Activated effector memory CD4-positive, alpha-beta T cell treated with anti-CD3 and anti-CD28 coated beads, Interleukin-2, amount 50 U/mL, for 16 hours (primary cell): ENCODE results near the gene TIAM1.

ENCODE experiments used
- DNase-seq: peaks from one replicate; pipeline ENCODE4 v3.0.0-alpha.2; 2020

The TIAM1 gene

DNA sequence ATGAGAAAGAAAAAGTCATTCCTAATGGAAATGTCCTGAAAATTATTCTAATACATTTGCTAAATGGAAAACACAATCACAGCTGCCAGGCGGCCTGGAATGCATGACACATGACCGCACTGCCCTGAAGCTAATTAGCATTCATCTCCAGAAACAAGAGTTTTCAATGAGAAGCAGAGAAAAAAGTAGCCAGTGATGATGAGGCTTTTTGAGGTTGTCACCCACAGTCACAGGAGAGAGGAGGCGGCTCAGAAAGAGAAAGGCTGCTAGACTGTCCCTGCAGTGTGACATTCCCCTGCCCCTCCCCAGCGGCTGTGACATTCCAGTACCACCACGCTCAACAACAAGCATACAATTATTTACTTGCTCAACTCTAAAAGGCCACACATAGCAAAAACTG is 182.9 kb downstream of the TIAM1 start:
- peak; percentile 73 for DNase-seq

- DNase-seq = no peak
Measured at GRCh38 chr21:31159808-31160207, 184.3 kb downstream of the TIAM1 start.

DNA sequence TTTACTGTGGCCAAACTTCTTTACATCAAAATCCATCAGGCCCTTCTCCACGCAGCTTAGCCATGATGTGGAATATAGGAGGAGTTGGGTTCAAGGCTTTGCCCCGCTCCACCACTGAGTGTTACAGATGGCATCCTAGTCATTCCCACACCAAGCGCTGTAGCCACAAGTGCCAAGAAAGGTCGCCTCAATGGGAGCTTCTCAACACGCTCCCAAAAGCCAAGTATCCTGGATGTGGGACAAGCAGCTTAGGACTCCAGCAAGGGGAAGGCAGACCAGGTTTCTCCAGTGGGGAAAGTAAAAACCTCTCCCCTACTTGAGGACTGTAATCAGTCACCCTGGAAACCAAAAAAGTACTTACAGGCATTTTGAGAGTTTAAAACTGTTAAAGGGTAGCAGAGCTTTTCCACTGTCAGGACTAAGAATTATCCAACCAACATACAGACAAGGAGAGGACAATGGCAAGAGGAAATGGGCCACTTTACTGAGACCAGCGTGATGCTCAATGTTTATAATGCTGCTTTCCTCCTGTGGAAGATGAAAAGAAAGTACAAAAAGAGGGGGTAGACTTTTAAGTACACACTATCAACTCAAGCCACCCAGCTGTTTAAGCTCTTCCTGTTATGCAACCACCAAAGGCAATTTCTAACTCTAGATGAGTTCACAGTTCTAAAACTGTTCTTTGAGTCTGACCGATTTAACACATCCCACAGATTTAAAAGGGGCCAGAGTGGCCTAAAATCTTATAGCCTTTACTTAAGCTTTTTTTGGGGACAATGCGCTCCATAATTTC is 185.1 kb downstream of the TIAM1 start:
- no peak for DNase-seq

- DNase-seq = no peak
Measured at GRCh38 chr21:31157756-31158155, 186.3 kb downstream of the TIAM1 start.

DNA sequence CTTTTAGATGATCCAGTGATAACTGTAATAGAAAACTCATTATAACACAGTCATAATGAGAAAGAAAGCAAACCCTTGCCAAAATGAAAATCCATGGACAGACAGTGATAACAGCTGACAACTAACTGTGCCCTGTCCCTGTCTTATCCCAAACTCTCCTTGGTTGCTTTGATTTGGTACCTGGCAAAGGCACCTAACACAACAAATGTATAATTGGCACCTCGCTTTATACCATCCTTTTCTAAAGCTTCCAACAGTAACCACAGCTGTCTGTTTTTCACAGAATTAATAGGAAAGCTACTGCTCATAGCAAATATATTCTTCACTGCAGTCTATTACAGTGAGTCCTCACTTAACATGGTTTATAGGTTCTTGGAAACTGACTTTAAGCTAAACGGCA is 187.4 kb downstream of the TIAM1 start:
- no peak for DNase-seq

- DNase-seq = no peak
Measured at GRCh38 chr21:31156169-31156568, 187.9 kb downstream of the TIAM1 start.

GRCh38 chr21:31151156-31152045 is 192.7 kb downstream of the TIAM1 start:
- no peak for DNase-seq

DNA sequence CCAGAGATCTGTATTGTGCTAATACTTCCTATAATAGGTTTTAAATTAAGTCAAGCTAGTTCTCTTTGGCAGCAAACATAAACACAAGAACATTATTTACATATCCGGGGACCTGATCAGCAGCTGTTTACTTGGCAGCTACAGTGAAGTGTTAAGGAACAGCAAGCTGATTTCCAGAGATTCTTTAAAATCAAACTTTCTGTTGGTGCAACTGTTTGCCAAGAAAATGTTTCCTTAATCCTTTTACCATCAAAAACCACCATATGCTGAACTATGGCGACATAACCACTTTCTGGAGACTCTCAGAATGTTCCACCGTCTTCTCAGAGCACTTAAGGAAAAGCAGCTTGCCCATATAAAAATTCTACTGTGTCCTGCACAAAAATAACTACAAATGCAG is 198.8 kb downstream of the TIAM1 start:
- DNase-seq = no peak

GRCh38 chr21:31143036-31143435 is 201.0 kb downstream of the TIAM1 start:
- DNase-seq = no peak

DNA sequence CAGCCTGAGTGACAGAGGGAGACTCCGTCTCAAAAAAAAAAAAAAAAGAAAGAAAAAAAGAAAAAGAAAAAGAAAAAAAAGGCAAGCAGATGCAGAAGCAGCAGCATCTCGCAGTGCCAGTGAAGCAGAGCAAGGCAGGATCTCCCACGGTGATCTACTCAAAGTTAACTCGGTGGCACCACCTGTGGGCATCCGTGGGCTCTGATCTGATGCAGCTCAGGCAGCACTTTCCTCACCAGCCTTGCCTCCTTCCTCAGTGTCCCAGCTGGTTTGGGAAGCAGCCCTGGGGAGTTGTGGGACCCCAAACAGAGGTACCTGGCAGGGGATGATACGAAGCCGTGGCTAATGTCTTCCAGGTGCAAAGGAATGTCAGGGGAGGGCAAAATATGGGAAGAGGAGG is 201.5 kb downstream of the TIAM1 start:
- no peak for DNase-seq

GRCh38 chr21:31141389-31142000 is 202.6 kb downstream of the TIAM1 start:
- DNase-seq = no peak

DNA sequence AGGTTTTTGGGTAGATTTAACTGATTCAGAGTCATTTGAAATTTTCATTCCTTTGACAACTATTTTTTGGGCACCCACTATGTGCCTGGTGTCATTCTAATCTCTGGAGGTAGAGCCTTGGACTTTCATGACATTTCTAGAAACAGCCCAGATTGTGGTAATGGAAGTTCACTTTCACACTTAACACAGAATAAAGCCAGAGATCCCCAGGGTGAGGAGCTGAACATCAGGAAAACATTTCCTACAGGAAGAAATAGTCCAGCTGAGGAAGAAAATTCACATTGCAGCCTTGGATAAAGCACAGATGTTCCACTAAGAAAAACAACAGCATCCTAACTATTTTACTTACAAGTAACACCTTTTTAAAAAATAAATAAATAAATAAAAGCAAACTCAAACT is 203.4 kb downstream of the TIAM1 start:
- DNase-seq = no peak

- DNase-seq = no peak
Measured at GRCh38 chr21:31140025-31140424, 204.0 kb downstream of the TIAM1 start.

- DNase-seq = no peak
Measured at GRCh38 chr21:31137960-31138359, 206.1 kb downstream of the TIAM1 start.

GRCh38 chr21:31136891-31137290 is 207.2 kb downstream of the TIAM1 start:
- DNase-seq = no peak

DNA sequence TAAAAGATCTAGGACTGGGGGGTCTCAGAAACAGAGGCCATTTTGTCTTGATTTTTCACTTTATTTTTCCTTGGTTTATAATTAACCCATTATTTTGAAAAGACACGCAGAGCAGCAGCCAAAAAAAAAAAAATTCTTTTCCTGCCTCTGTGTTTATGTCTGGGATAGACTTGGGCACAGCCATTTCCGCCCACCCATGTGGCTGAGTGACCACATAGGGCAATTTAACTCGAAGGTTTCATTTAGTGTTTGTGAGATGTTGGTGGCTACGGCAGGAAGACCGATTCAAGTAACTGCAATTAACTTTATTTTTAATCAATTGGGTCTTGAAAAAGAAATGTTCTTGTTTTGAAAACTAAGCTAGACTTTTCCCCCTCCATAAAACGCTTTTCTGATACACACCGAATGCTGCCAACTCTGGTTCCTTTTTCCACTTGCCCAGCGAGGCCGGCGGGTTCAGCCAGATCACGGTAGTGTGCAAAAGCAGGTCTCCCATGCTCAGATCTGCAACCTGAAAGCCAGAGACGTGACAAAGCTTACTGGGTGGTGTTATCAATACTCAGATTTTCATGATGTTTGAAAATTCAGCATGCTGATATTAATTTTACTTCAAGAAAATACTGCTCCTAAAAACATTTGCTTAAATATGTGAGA is 208.4 kb downstream of the TIAM1 start:
- DNase-seq = no peak

GRCh38 chr21:31133243-31133830 is 210.7 kb downstream of the TIAM1 start:
- DNase-seq = no peak

DNA sequence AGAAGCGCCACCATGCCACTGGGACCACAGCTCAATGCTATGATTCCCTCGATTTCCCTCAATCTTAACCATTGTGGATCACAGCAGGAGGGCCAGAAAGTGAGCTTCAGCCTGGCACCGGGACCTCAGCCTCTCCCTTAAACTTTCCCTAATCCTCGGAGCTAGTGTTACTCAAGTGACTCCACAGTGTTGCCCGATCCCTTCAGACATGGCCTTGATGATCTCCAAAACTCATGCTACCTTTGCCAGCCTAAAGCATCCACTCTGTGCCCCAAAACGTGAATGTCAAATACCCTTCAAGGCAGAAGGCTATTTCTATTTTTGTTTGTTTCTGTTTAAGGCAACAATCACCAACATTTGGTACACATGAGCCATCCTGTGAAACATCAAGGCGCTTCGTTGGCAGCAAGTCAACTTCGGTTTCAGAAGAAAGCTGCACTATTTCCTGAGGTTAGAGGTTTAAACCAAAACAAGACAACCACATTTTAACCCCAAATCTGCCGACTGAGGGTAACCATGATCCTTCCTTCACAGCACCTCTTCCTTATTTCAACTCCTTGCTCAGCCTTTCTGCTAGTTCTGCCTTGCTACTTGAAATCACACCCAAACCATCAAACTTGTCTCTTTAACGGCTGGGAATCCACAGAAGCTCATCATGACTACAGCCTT is 211.4 kb downstream of the TIAM1 start:
- peak; percentile 86 for DNase-seq

- no peak for DNase-seq
Measured at GRCh38 chr21:31130821-31131220, 213.2 kb downstream of the TIAM1 start.

DNA sequence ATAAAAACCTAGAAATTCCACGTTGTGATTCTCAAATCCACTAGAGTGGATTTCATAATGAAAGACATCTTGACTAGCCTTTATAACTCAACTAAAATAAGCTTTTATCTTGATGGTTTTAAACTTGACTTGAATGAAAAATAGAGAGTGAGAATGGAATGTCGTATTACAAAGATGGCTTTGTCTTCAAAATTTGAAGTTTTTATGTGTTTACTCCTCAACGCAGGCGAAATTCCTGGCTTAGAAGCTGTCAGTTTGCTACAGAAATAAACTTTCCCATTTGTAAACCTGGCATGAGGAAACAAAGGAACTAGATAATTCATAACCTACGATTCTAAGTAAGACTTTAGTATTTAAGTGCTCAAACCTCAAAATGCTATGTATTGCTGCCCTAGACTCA is 215.8 kb downstream of the TIAM1 start:
- no peak for DNase-seq

- DNase-seq = no peak
Measured at GRCh38 chr21:31124010-31124409, 220.1 kb downstream of the TIAM1 start.

DNA sequence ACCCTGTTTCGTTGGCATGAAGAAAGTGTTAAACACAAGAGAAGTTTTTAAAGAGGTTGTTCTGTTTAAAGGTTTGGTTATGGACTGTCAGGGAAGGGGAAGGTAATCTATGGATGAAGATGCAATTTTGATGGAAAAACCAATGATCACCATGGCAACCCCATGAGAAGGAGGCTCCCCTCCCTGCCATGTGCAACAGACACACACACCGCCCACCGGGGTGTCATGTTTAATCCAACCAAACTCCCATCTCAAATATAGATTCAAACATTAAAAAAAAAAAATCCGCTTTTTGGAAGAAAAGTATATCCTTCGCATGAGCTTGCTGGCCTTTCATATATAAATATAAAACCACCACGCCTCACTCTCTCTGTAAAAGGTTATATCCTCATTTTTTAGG is 224.9 kb downstream of the TIAM1 start:
- DNase-seq = no peak
